Thymus (tissue), 11 donors: ENCODE data around the gene HCFC1. TPM values are rescaled to one million over a fixed set of nuclear protein-coding genes. Genes with fewer than 3 reads are reported as not detected.

Experiments
- DNase-seq, 9 donors: peaks; one replicate each; pipeline ENCODE4 v3.0.0-alpha.2; 2013; ENCODE audit warnings: low spot score in 9 of 9, low read depth in 6 of 9, missing footprints in 1 of 9
- H3K27ac ChIP-seq, 2 donors: one replicate each; pipeline ENCODE4 v1.5.1; 2013; ENCODE audit warnings: control low read depth in 1 of 2, low read depth in 1 of 2, low read length in 1 of 2, mild to moderate bottlenecking in 1 of 2, moderate library complexity in 1 of 2
- H3K27me3 ChIP-seq, 2 donors: one replicate each; pipeline ENCODE4 v1.5.1; 2013; ENCODE audit warnings: low read length in 1 of 2; ENCODE audit not compliant: control insufficient read depth in 2 of 2, insufficient read depth in 1 of 2
- H3K36me3 ChIP-seq, 2 donors: one replicate each; pipeline ENCODE4 v1.5.1; 2013; ENCODE audit warnings: low read length in 1 of 2, mild to moderate bottlenecking in 1 of 2, moderate library complexity in 1 of 2; ENCODE audit not compliant: control insufficient read depth in 2 of 2, insufficient read depth in 2 of 2
- H3K4me1 ChIP-seq, 2 donors: one replicate each; pipeline ENCODE4 v1.5.1; 2013; ENCODE audit warnings: low read length in 2 of 2; ENCODE audit not compliant: control insufficient read depth in 2 of 2, insufficient read depth in 2 of 2
- H3K4me3 ChIP-seq, 2 donors: one replicate each; pipeline ENCODE4 v1.5.1; 2013; ENCODE audit warnings: low read length in 2 of 2, control low read depth in 1 of 2, mild to moderate bottlenecking in 1 of 2
- H3K9me3 ChIP-seq, 2 donors: one replicate each; pipeline ENCODE4 v1.5.1; 2013; ENCODE audit warnings: low read length in 1 of 2, mild to moderate bottlenecking in 1 of 2; ENCODE audit not compliant: control insufficient read depth in 2 of 2, insufficient read depth in 1 of 2
- WGBS: extraction: QIAGEN DNeasy Blood & Tissue Kit; methylation state at CpG from one replicate; pipeline ENCODE4 v1.1.7; 2013; 5-methylcytosine and 5-hydroxymethylcytosine counted together
- polyA plus RNA-seq: library from polyadenylated mRNA; stranded (reverse); fragments of 200-250 nt; gene quantifications from one replicate; pipeline ENCODE4 v1.2.3, GENCODE V29; 2013
- total RNA-seq: library from RNA; stranded (reverse); fragments of 120-200 nt; gene quantifications from one replicate; pipeline ENCODE4 v1.2.4, GENCODE V29; 2013
- donor health status: healthy.

Gene HCFC1
- total and polyA plus RNA-seq, 2 donors: 12.7 to 21.9 TPM

DNA sequence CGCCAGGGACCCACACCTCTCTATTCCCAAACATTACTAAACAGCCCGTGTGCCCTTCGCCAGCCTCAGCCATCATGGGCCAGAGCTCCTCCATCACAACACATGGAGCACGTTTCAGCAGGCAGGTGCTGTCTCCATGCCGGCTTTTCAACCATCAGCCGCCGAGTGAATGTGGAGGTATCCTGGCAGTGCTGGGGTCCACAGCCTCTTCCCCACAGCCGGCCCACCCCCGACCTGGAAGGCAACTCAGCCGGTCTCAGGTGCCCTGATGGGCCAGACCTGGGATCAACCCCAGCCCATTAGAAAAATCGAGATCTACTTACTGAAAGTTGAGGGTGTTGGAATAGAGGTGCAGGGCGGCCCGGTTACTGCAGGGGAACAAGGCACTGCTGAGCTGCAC, 39.9 kb downstream of the HCFC1 start:
- H3K4me1 ChIP-seq: peaks cover 0 to 45% of the 10 kb centered on the region in 2 donors
- WGBS: 98% methylated on average over 13 of the region's 13 CpGs

DNA sequence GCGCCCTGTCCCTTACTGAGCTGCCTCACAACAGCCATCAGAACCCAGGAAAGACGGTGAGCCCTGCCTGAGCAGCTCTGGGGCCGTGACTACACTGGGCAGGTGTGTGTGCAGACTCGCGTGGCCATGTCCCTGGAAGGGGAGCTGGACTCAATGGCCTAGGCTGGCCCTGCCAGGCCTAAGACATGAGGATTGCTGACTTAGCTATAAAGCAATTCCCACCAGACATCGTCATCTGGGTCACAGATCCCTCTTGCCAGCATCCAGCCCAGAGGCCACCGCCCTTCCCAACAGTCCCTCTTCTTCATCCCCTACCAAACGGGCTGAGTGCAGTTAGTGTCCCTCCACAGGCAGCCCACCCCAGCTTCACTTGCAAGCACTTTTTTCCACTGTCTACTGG, 40.5 kb downstream of the HCFC1 start:
- Histone ChIP-seq H3K36me3 (peaks cover 15 to 37% of the 10 kb centered on the region in 2 donors), H3K27ac (no peak overlapping the region), H3K4me3 (no peak overlapping the region), H3K27me3 (peaks cover 0 to 29% of the 10 kb centered on the region in 2 donors), H3K9me3 (peaks cover 0 to 7% of the 10 kb centered on the region in 2 donors), H3K4me1 (peaks cover 0 to 50% of the 10 kb centered on the region in 2 donors)
- 99% methylated on average over 8 of the region's 8 CpGs for WGBS
- DNase-seq: no peak

More for the DNA sequence above, 39.9 kb downstream of the HCFC1 start:
- peaks cover 15 to 37% of the 10 kb centered on the region in 2 donors for H3K36me3 ChIP-seq
- peaks cover 0 to 31% of the 10 kb centered on the region in 2 donors for H3K27me3 ChIP-seq
- no peak overlapping the region for H3K27ac ChIP-seq
- H3K9me3 ChIP-seq: peaks cover 0 to 7% of the 10 kb centered on the region in 2 donors
- H3K4me3 ChIP-seq: no peak overlapping the region
- DNase-seq: no peak

DNA sequence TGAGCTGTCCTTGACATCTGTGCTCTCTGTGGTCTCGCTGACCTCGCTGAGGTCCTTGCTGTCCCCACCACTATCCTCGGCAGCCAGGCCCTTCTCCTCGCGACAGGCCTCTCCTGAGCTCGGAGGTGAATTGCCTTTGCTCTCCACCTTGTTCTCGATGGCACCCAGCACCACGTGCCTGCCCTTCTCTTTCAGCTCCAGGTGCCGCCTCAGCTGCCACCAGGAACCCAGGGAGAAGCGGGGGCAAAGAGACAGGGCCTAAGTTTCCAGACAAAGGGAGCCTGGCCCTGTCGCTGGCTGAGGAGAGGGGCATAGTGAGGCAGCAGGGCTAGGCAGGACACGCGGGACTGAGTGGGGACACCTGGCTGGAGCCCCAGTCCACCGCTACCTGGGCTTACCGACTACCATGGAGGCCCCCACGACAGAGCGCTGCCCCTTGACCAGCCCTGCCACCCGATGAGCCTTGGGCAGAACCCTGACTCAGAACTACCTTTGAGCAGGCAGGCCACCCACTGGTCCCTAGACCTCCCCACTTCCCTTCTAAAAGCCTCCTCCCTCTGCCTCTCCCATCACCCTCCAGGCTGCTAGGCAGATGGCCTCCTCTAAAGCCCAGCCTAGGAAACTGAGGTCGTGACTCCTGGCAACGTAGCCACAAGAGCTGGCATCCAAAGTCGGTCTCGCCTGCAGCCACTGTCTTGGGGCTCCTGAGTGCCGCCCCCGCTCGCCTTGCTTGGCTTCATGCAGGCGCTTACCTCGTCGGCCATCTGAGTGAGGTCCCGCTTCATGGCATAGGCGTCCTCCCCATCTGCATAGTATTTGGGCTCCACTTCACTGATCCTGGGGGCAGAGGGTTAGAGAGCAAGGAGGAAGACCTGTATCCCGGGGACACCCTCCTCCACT, 41.4 kb downstream of the HCFC1 start:
- no peak overlapping the region for H3K27ac ChIP-seq
- DNase-seq: no peak
- peaks cover 0 to 28% of the 10 kb centered on the region in 2 donors for H3K27me3 ChIP-seq
- WGBS: 97% methylated on average over 31 of the region's 31 CpGs
- peaks cover 0 to 48% of the 10 kb centered on the region in 2 donors for H3K4me1 ChIP-seq
- no peak overlapping the region for H3K4me3 ChIP-seq
- peaks cover 15 to 37% of the 10 kb centered on the region in 2 donors for H3K36me3 ChIP-seq
- H3K9me3 ChIP-seq: peaks cover 0 to 7% of the 10 kb centered on the region in 2 donors

DNA sequence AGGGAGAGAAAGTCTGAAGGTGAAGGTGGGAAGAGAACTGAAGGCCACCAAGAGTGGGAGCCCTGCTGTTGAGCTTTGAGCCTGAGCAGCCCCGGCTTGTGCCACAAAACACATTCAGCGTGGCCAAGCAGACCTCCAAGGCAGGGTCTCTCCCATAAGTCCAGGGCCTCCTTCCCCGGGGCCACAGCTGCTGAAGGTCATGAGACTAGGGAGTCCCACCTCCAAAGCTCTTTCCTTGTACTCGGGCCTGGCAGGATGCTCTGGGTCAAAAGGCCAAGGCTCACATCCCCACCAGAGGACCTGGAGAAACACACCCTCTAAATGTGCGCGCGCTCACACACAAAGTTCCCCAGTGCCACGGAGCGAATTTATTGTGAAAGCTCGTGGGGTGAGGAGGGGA, 42.0 kb downstream of the HCFC1 start:
- peak overlapping the region; percentile 31 to 93 for H3K27ac ChIP-seq
- H3K9me3 ChIP-seq: peaks cover 0 to 7% of the 10 kb centered on the region in 2 donors
- peaks cover 0 to 28% of the 10 kb centered on the region in 2 donors for H3K27me3 ChIP-seq
- H3K4me1 ChIP-seq: peaks cover 0 to 53% of the 10 kb centered on the region in 2 donors
- H3K36me3 ChIP-seq: peaks cover 15 to 37% of the 10 kb centered on the region in 2 donors
- WGBS: 91% methylated on average over 10 of the region's 10 CpGs
- peak overlapping the region in 1 of 2 donors; percentile 46 for H3K4me3 ChIP-seq
- no peak for DNase-seq

DNA sequence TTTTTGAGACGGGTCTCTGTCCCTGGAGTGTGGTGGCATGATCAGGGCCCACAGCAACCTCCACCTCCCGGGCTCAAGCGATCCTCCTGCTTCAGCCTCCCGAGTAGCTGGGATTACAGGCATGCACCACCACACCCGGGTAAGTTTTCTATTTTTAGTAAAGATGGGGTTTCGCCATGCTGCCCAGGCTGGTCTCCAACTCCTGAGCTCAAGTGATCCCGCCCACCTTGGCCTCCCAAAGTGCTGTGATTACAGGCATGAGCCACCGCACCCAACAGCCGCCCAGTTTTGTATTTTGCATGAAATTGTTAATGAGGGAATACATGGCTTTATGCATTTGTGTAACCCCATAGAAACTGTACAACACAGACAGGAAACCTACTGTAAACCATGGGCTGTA, 42.8 kb downstream of the HCFC1 start:
- DNase-seq: no peak
- H3K36me3 ChIP-seq: peaks cover 15 to 37% of the 10 kb centered on the region in 2 donors
- 48% methylated on average over 9 of the region's 9 CpGs for WGBS
- H3K27ac ChIP-seq: peak overlapping the region in 1 of 2 donors; percentile 93
- peaks cover 0 to 7% of the 10 kb centered on the region in 2 donors for H3K9me3 ChIP-seq
- peak overlapping the region; percentile 46 to 61 for H3K4me3 ChIP-seq
- H3K4me1 ChIP-seq: peaks cover 0 to 55% of the 10 kb centered on the region in 2 donors
- H3K27me3 ChIP-seq: peaks cover 0 to 21% of the 10 kb centered on the region in 2 donors

DNA sequence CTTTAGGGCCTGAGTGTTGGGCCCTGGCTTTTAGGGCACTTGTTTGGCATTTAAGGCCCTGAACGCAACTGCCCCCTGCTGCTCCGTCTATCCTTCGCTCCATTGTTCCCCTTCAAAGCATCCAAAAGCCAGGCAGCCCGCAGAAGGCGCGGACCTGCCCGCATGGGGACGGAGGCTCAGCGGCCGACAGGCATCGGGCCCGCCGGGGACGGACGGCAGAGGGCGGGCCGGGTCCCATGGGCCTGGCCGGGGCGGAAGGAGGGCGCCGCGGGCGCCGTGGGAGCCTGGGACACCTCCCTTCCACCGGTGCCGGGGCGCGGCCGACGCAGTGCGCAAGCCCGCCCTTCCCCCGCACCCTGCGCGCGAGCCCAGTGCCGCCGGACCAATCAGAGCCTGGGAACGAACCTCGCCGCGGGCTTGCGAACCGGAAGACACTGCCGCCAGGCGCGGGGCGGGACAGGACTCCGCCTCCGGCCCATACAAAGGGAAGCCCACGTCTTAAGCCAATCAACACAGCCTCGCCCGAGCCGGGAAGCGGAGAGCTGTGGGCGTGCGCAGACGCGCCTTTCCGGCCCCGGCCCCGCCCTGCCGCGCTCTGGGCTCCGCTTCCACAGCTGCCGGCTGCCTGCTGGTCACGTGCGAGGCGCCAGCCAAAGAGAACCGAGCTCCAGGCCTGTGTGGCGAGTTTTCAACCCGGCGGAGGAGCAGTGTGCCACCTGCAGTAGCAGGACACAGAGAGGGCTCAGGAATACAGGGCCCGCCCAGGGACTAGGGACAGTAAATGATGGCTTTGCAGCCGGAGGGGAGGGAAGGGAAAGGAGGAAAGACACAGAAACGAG, 43.5 kb downstream of the HCFC1 start:
- Histone ChIP-seq H3K9me3 (peaks cover 0 to 7% of the 10 kb centered on the region in 2 donors), H3K4me1 (peaks cover 0 to 59% of the 10 kb centered on the region in 2 donors), H3K36me3 (peaks cover 15 to 37% of the 10 kb centered on the region in 2 donors), H3K4me3 (peak overlapping the region; percentile 61 to 87), H3K27ac (peak overlapping the region; percentile 93 to 100), H3K27me3 (peaks cover 0 to 22% of the 10 kb centered on the region in 2 donors)
- WGBS: under 1% methylated on average over 76 of the region's 76 CpGs
- DNase-seq: peak; percentile 72 to 97 (median 89)

DNA sequence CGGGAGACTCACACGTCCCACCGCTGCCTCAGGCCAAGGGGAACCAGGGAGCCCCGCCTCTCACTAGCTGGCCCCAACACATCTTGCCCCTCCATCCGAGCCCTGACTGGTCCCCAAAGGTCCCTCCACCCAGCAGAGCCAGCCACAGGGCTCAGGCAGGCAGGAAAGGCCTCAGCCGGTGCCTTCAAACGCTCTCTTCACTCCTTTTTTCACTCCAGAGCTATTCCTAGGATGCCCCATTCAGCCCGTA, 44.0 kb downstream of the HCFC1 start:
- WGBS: 0% methylated on average over 8 of the region's 8 CpGs
- H3K4me3 ChIP-seq: peak overlapping the region; percentile 61 to 87

DNA sequence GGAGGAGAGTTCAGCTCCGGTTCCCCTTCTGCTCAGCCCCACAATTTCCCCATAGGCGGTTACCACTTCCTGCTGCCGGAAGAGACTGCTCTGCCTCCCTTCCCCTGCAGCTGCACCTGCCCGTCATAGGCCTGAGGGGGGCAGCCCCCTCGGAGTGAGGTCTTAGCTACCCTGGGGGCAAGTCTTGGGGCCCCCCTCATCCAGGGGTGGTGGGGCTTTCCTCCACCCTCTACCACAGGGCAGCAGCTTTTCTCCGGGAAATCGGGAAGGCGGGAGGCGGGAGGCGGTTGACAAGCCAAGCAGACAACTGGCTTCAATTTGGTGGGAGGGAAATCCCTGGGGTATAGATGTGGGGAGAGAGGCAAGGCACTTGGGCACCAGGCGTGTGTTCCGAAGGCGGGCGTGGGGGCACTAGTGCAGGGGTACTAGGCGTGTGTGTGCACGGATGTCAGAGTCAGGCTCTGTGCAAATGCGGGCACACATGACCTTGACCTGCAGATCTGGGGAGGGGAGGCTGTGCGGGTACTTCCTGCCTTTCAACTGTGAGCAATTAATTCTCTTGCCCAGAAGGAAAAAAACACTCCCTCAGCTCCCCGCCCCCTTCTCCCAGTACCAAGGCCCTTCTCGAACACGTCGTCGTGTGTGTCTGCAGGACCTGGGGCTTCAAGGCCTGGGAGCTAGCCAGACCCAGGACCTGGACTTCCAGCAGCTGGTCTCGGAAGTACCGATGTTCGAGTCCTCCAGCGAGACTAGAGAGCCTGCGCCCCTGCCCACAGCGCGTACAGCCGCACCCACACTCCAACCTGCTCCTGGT, 44.6 kb downstream of the HCFC1 start:
- Histone ChIP-seq H3K4me1 (peaks cover 3 to 69% of the 10 kb centered on the region in 2 donors), H3K9me3 (peaks cover 0 to 7% of the 10 kb centered on the region in 2 donors), H3K4me3 (peak overlapping the region; percentile 61 to 87), H3K27me3 (peaks cover 0 to 24% of the 10 kb centered on the region in 2 donors), H3K36me3 (peaks cover 15 to 26% of the 10 kb centered on the region in 2 donors), H3K27ac (peak overlapping the region; percentile 93 to 100)
- WGBS: under 1% methylated on average over 31 of the region's 31 CpGs
- peak; percentile 48 to 93 (median 80) for DNase-seq

More for the DNA sequence above, 44.0 kb downstream of the HCFC1 start:
- DNase-seq: no peak
- H3K4me1 ChIP-seq: peaks cover under 1 to 64% of the 10 kb centered on the region in 2 donors
- peaks cover 0 to 7% of the 10 kb centered on the region in 2 donors for H3K9me3 ChIP-seq
- H3K27ac ChIP-seq: peak overlapping the region; percentile 93 to 100
- peaks cover 0 to 22% of the 10 kb centered on the region in 2 donors for H3K27me3 ChIP-seq
- H3K36me3 ChIP-seq: peaks cover 15 to 31% of the 10 kb centered on the region in 2 donors
